Islet precursor cell (in vitro differentiated cells): ENCODE data around the gene CCDC148.
"Not testable (repeated sequence)": the region's sequence is repeated elsewhere in the genome, so short reads cannot be mapped to it uniquely, and the experiment has no call there.

Experiments used
- DNase-seq: peaks from one replicate; pipeline ENCODE4 v3.0.0-alpha.2; 2018

Gene CCDC148

DNA sequence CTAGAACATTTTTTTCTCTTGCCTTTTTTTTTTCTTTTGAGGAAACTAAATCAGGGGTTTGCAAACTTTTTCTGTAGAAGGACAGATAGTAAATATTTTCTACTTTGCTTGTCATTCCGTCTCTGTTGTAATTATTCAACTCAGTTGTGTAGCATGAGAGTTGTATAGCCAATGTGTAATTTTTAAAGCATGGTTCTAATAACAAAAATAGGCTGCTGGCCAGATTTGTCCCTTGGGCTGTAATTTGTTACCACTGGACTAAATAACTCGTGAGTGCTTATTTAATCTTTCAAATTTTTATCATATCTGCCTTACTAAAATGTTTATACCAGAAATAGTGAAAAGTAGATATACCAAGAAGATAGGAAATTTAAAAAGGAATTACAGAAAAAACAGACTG is 43.0 kb downstream of the CCDC148 start:
- DNase-seq = no peak

DNA sequence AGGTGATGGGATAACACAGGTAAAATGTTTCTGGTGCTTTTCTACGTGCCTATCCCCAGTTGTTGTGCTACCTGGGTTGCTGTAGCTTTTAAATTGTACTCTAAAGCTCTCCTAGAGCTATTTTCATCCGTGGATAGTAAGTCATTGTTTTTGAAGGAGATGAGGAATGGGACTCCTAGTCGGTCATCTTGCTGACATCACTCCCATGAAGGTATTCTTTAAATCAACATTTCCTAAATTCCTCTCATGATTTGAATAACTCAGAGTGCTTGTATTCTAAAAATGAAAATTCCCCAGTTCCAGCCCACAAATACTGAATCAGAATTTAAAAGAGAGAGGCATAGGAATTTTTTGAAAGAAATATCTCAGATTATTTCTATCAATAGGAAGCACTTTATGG is 44.3 kb downstream of the CCDC148 start:
- no peak for DNase-seq

DNA sequence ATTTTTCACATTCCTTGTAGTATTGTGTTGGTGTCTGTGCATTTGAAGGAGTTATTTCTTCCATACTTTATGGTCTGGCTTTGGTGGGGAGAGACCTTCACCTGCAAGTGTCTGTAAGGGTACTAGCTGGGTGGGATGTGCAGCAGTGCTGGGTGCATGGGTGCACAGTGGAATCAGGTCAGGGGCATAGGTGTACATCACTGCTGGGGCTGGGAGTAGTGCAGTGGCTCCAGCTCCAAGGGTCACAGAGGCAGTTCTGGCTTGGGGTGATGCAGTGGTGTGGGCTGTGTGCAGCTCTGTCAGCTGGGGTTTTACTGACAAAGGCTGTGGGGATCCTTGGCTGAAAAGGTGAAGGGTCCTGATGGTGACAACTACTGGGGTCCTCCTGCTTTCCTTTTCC is 44.8 kb downstream of the CCDC148 start:
- no peak for DNase-seq

DNA sequence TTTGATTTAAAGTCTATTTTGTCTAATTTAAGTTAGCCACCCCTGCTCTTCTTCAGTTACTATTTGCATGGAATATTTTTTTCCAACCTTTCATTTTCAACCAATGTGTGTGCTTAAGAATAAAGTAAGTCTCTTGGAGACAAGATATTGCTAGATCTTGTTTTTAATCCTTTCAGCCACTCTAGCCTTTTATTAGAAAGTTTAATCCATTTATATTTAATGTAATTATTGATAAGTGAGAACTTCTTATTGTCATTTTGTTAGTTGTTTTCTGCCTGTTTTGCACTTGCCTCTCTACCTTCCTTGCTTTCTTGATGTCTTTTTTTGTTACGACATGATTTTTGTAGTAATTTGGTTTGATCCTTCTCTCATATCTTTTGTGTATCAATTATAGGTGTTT is 46.4 kb downstream of the CCDC148 start:
- DNase-seq = no peak

DNA sequence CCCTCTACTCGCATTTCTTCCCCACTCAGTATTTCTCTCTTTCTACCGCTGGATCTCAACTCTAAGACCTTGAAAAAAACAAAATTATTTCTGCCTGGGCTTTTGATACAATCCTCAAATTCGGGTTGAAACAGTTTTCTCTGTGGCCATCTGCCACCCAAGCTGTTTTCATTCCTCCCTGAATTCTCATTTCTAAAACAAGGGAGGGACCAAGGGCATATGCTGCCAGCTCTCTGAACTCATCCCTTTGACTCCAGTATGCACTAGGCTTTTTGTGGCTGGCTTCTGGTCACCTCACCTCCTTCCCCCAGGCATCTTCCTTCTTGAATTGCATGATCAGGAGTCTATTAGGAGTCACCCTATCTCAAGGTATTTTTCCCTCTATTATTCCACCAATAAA is 49.5 kb downstream of the CCDC148 start:
- no peak for DNase-seq

DNA sequence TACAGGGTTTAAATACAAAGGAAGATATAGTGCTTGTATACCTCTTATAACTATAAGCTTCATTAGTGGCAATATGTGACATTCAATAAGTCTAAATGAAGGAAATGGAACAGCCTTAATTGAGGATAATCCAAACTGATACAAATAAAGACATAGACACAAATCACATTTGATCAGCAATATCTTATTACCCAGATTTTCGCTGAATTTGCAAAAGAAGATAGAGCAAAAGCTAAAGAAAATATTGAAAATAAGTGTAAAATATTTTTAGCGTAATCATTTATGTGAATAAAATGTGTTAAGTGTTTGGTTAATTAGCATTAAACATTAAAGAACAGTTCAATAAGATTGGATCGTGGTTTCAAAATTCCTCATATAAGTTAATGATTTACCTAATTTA is 51.2 kb downstream of the CCDC148 start:
- DNase-seq = no peak

DNA sequence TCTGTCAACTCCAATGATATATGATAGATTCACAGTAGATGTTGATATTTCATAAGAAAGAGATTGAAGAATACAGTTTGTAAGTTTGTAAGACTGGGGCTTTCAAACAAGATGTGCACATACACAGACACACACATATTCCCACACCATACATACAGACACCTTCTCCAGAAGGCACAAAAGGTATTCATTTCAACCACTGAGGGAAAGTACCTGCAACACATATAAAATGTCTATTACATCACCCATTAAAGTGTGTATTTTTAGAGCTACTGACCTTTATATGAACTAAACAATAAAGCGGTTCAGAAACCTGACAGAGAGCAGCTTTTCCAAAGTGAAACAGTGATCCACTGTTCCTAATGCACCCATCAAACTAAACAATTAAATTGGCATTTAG is 53.3 kb downstream of the CCDC148 start:
- no peak for DNase-seq

DNA sequence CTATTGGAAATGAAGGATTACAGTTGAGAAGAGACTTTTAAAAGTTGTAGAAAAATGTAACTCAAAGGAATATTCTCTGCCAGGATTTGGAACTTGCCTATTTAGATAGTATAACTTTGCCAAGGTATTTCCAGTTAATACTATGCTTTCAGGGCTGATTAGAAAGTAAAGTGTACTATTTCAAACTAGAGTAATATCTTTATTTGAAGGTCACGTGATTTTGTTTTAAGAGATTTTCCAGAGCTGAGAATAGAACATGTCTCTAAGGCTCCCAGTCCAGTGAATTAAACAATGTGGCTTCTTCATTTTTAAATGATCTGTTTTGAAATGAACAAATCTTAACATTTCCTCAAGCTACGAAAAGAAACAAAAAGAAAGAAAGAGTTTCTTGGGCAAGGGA is 53.9 kb downstream of the CCDC148 start:
- no peak for DNase-seq

DNA sequence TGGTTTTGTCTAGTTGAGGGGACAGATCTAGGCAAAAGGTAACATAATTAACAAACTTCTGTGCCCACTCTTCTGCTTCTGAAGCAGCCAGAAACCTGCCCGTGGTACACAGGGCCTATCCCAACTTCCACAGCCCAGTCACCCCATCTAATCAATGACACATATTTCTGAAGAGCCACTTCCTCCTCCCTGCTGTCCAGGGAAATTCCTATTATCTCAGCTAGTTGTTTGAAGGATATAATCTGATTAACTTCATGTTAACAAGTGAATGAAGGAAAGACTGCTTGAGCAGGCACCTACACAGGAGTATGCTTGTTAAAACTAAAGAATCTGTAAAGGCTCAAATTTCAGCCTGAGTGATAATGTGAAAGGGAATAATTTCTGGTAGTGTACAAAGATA is 61.4 kb downstream of the CCDC148 start:
- no peak for DNase-seq

DNA sequence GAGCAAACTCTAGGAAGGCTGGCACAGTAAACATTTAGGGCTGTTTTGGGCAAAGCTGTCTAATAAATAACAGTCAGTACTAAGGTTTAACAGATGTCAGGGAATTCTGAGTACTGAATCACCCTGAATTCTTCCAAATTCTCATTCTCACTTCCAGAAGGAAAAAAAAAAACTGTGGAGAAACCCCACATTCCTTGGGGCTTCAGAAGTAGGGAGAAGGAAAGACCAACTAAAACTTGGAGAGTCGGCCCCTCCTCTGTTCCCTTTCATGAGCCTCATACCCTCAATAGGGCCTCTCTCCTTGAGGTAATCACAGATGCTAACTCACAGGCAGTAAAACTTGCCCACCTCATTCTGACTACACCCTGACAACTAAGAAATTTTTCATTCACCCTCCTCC is 62.1 kb downstream of the CCDC148 start:
- no peak for DNase-seq

DNA sequence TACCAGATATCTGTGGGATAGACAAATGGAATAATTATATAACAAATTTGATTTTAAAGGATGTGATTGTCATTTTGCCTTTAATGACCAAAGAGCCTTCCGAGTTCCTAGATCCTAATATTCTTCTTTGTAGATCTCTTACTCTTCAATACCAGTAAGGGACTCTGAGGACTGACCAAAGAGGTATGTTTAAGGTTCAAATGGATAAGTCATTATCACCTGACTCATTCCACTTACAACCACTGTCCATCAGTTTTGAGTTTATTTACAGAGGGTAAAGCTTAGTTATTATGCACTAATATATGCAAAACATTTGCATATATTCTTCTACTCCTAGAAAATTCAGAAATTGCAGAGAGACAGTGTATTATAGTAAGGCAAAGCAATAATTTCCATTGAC is 62.7 kb downstream of the CCDC148 start:
- no peak for DNase-seq

DNA sequence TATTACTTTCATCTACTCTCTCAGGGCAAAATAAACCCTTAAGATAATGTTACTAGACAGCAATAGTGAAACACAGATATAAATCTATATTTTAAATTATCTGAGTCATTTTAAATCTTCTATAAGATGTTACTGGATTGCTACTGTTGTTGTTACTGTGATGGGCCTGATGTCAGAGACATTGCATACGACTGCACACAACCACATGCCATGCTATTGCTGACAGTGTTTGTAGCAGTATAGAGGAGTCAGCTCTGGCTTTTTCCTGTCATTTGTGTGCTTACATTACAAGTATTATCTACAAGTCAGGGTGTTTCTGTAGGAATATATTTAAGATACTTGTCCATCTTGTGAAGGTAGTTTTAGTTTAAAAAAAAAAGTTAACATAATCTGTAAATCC is 63.9 kb downstream of the CCDC148 start:
- no peak for DNase-seq

DNA sequence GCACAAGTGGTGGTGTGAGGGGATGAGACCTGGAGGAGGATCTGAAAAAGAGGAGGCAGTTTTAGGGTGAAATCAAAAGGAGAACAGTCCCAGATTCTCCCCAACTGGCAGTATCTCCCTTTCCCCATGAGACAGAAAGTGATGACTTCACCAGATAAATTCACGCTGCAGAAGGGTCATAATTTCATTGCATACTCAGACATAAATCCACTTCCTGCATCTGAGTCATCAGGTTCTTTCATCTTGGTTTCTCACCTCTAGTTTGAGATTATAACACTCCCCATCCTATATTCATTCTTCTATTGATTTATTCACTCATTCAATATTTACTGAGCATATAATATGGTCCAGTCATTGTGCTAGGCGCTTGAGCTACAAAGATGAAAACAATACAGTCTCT is 64.7 kb downstream of the CCDC148 start:
- DNase-seq = no peak

DNA sequence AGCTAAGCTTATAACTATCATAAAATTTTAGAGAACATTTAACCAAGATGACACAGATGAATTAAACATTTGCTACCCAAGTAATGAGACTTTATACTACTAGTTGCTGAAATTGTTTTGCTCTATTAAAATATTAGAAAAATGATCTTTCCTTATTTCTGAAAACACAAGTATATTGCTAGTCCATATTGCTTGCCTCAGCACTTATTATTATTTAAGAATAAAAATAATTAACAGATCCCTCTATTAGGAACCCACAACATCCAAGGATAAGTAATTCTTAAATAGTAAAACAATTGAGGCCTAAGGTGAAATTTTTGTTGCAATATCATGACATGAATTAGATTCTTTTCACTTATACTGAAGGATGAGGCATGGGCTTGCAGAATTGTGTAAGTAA is 65.2 kb downstream of the CCDC148 start:
- DNase-seq = no peak

DNA sequence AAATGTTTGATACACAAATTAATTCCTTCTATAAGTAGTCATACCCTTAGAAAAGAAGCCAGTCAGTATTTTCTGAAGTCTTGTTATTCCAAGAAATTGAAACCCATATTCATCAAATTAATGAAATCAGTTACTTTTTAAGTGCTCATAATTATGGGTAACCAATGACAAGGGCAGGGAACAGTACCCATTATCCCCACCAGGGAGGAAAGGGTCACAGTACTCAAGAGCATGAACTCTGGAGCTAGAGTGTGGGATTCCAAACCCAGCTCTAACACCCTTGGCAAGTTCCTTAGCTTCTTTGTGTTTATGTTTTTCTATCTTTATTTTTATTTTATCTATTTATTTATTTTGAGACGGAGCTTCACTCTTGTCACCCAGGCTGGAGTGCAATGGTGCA is 68.4 kb downstream of the CCDC148 start:
- DNase-seq = no peak

DNA sequence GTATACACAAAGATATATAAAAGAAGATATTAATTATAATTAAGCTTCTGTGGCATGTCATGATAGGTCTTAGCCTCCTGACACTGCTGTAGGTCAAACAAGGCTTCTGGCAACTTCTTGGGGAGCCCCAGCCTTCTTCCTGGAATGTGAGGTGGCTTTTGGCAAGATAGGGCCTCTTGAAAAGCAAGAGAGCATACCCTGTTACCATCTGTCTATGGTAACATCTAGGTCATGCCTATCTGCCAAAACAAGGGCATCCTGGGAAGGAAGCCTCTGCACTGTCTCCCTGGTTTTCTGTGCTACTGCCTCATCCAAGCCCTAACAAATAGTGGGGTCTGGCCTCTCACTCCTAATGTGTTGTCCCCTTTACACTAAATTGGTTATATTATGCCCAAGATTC is 70.9 kb downstream of the CCDC148 start:
- no peak for DNase-seq

DNA sequence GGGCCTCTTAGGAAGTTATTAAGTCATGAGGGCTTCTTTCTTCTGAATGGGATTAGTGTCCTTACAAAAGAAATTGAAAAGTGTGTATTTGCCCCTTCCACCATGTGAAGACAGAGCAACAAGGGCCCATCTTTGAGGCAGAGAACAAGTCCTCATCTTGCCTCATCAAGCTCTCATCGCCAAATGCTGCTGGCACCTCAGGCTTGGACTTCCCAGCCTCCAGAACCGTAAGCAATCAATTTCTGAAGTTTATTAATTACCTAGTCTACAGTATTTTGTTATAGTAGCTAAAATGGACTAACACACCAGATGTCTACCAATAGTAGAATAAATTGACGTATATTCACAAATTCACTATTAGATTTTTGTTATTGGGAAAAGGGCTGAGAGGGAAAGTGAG is 74.6 kb downstream of the CCDC148 start:
- no peak for DNase-seq

DNA sequence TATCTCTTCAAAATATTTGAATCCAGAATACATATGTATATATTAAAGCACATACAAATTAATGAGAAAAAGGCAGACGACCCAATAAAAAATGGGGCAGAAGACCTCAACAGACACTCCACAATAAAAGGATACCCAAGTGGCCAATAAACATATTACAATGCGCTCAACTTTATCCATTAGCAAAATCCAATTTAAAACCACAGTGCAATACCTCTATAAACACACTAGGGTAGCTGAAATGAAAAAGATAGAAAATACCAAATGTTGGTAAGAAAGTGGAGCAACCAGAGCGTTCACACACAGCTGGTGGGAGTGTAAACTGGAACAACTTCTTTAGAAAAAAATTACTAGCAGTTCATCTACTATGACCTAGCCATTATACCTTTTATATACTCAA is 75.3 kb downstream of the CCDC148 start:
- no peak for DNase-seq

DNA sequence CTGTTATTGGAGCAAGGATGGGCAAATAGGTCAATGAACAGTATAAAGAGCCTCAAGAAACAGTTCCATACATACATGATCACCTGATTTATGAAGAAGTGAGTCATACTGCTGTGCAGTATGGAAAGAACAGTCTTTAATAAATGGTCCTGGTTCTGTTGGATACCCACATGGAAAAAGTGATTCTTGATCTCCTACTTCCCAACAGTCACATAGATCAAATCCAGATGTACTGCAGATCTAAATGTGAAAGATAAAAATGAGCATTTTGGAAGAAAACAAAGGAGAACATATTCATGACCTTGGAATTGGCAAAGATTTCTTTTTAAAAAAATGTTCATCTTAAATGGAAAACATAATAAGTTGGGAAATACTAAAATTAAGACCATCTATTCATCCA is 75.8 kb downstream of the CCDC148 start:
- no peak for DNase-seq

DNA sequence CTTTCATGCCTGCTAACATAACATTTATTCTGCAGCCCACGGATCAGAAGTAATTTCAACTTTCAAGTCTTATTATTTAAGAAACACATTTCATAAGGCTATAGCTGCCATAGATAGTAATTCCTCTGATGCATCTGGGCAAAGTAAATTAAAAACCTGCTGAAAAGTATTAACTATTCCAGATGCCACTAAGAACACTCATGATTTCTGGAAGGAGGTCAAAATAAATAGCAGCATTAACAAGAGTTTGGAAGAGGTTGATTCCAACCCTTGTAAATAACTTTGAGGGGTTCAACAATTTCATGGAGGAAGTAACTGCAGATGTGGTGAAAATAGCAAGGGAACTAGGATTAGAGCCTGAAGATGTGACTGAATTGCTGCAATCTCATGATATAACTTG is 77.6 kb downstream of the CCDC148 start:
- DNase-seq = no peak

DNA sequence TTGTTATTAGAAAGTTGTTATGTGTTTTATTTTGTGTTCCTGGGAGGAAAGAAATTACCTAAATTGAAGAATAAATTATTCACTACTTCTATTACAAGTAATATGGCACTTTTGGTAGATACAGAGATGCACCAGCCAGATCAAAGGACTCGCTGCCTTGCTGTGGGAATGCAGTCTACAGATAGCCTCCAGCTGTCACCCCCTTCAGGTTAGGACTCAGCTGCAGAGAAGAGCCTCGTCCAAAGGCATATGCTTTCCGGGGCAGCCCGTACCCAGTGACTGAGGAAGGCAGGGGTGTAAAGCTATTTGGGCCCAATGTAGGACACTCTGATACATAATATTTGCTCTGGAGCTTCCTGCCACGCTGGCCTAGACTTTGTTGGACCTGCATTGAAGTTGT is 90.2 kb downstream of the CCDC148 start:
- no peak for DNase-seq

DNA sequence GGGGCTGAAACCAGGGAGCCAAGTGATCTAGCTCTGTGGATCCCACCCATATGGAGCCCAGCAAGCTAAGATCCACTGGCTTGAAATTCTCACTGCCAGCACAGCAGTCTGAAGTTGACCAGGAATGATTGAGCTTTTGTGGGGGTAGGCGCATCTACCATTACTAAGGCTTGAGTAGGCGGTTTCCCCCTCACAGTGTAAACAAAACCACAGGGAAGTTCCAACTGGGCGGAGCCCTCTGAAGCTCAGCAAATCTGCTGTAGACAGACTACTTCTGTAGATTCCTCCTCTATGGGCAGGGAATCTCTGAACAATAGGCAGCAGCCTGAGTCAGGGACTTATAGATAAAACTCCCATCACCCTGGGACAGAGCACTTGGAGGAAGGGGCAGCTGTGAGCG is 96.7 kb downstream of the CCDC148 start:
- DNase-seq = no peak

DNA sequence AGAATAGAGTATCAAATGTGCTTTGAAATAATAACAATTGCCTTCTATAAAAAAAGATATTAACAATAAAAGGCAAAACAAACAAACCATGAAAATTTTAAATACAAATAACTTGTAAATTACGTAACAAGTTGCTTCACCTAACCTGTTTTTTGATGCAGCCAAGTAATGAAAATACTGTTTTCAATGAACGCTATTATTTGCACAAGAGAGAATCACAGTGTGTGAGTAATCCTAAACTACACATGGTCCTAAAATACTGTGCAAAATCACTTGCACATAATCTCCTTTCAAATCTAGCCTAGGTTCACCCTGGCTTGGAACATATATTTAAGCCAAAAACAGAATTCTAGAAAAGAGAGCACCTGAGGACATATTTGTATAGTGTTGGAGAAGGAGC is 98.9 kb downstream of the CCDC148 start:
- no peak for DNase-seq

DNA sequence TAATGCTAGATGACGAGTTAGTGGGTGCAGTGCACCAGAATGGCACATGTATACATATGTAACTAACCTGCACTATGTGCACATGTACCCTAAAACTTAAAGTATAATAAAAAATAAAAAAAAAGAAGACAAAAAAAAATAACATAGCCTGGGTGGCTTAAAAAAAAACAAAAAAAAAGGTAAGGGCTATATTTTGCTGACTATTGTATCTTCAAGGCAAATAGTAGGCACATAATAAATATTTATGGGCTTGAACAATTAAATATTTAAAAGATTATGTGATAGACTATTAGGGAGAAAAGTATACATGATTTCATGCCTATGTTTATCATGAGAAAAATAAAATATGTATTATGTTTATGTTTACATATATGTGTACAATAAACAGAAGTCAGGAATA is 99.4 kb downstream of the CCDC148 start:
- DNase-seq = no peak

DNA sequence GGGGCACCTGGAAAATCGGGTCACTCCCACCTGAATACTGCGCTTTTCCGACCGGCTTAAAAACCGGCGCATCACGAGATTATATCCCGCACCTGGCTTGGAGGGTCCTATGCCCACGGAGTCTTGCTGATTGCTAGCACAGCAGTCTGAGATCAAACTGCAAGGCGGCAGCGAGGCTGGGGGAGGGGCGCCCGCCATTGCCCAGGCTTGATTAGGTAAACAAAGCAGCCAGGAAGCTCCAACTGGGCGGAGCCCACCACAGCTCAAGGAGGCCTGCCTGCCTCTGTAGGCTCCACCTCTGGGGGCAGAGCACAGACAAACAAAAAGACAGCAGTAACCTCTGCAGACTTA is 105.1 kb downstream of the CCDC148 start:
- DNase-seq = not testable (repeated sequence)

DNA sequence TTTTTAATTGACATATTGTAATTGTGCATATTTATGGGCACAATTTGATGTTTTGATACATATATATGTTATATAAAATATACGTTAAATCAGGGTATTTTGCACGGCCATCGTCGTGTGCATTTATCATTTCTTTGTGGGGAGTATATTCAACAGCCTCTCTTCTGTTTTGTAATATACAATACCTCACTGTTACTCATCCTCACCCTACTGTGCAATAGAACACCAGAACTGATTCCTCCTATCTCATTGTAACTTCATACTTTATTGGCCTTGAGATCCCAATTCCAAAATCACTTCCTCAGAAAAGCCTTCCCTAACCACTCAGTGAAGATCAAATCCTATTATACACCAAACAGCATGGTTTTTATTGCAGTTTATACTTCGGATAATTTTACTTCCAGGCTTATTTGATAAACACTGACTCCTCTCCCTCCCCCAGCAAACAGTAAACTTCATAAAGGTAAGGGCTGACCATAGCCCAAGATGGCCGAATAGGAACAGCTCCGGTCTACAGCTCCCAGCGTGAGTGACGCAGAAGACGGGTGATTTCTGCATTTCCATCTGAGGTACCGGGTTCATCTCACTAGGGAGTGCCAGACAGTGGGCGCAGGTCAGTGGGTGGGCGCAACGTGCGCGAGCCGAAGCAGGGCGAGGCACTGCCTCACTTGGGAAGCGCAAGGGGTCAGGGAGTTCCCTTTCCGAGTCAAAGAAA is 105.6 kb downstream of the CCDC148 start:
- not testable (repeated sequence) for DNase-seq
